IMR-90 (cell line): ENCODE data around the gene CYP1A2. TPM values are rescaled to one million over a fixed set of nuclear protein-coding genes. Genes with fewer than 3 reads are reported as not detected.

Experiments used
- ATAC-seq: fragments of 200-7000 bp; cut with Tn5 transposase; 2 replicates; pipeline ENCODE4 v1.9.1; 2020; ENCODE audit warnings: low read depth, mild to moderate bottlenecking, moderate library complexity
- BruUV-seq: library from RNA; stranded (reverse); fragments of 400-500 nt; replicated peaks from 2 replicates; lab custom pipeline; 2021; lab: Mats Ljungman, UMichigan
- CTCF ChIA-PET: fragments of 300-600 bp; formaldehyde crosslinking; extraction: SDS; loops from one replicate; lab custom pipeline; 2021; ENCODE audit warnings: antibody characterized with exemption; lab: Yijun Ruan, JAX
- POLR2A ChIA-PET: fragments of 300-600 bp; sonication (Branson Sonifier 250); formaldehyde crosslinking; loops from one replicate; lab custom pipeline; 2022; ENCODE audit warnings: antibody characterized with exemption; ENCODE audit not compliant: unreplicated experiment; lab: Charles Lee
- DNase-seq: peaks from one replicate; pipeline ENCODE4 v3.0.0; 2013
- H2AFZ ChIP-seq: replicated peaks from 2 replicates; pipeline ENCODE3; 2013; ENCODE audit warnings: low read length, mild to moderate bottlenecking; ENCODE audit not compliant: poor library complexity
- H2AK5ac ChIP-seq: 2 replicates; pipeline ENCODE4 v1.6.1; 2013; ENCODE audit warnings: low read depth, low read length, inconsistent platforms
- H2AK9ac ChIP-seq: replicated peaks from 2 replicates; pipeline ENCODE3; 2013; ENCODE audit warnings: mild to moderate bottlenecking, low read depth, low read length, moderate library complexity; ENCODE audit not compliant: poor library complexity
- H2BK120ac ChIP-seq: 2 replicates; pipeline ENCODE4 v1.6.1; 2013; ENCODE audit warnings: low read depth, low read length, inconsistent platforms
- H2BK15ac ChIP-seq: 3 replicates; pipeline ENCODE4 v1.6.1; 2013; ENCODE audit warnings: low read depth, low read length, inconsistent platforms
- H2BK20ac ChIP-seq: 2 replicates; pipeline ENCODE4 v1.6.1; 2013; ENCODE audit warnings: low read depth, mild to moderate bottlenecking, inconsistent platforms, low read length, moderate library complexity
- H2BK5ac ChIP-seq: 2 replicates; pipeline ENCODE4 v1.6.1; 2013; ENCODE audit warnings: mild to moderate bottlenecking, low read depth, low read length, inconsistent platforms; ENCODE audit not compliant: poor library complexity, severe bottlenecking
- H3K14ac ChIP-seq: replicated peaks from 2 replicates; pipeline ENCODE4 v1.6.1; 2013; ENCODE audit warnings: low read depth, low read length, inconsistent platforms
- H3K18ac ChIP-seq: 2 replicates; pipeline ENCODE4 v1.6.1; 2013; ENCODE audit warnings: low read depth, low read length, control low read depth
- H3K23ac ChIP-seq: 2 replicates; pipeline ENCODE4 v1.6.1; 2013; ENCODE audit warnings: low read depth, low read length, inconsistent platforms
- H3K27ac ChIP-seq: 2 replicates; pipeline ENCODE4 v1.5.1; 2013; ENCODE audit warnings: mild to moderate bottlenecking, control low read depth, low read length; ENCODE audit not compliant: insufficient read depth
- H3K27me3 ChIP-seq: 2 replicates; pipeline ENCODE4 v1.6.1; 2013; ENCODE audit warnings: low read length; ENCODE audit not compliant: control insufficient read depth, insufficient read depth
- H3K36me3 ChIP-seq: 2 replicates; pipeline ENCODE4 v1.6.1; 2013; ENCODE audit warnings: low read length, mixed read lengths; ENCODE audit not compliant: control insufficient read depth, insufficient read depth
- H3K4ac ChIP-seq: 2 replicates; pipeline ENCODE4 v1.6.1; 2013; ENCODE audit warnings: low read depth, low read length, inconsistent platforms
- H3K4me1 ChIP-seq: 2 replicates; pipeline ENCODE4 v1.6.1; 2013; ENCODE audit warnings: low read length, mixed read lengths; ENCODE audit not compliant: control insufficient read depth, insufficient read depth
- H3K4me2 ChIP-seq: 2 replicates; pipeline ENCODE4 v1.6.1; 2013; ENCODE audit warnings: low read depth, mild to moderate bottlenecking, control low read depth, low read length, moderate library complexity
- H3K4me3 ChIP-seq: 2 replicates; pipeline ENCODE4 v1.5.1; 2013; ENCODE audit warnings: low read depth, mild to moderate bottlenecking, control low read depth, low read length, moderate library complexity; ENCODE audit not compliant: insufficient read depth
- H3K56ac ChIP-seq: 2 replicates; pipeline ENCODE4 v1.6.1; 2013; ENCODE audit warnings: low read length, inconsistent platforms; ENCODE audit not compliant: insufficient read depth; ENCODE audit errors: extremely low read depth
- H3K79me1 ChIP-seq, 2 experiments: 2 replicates each; pipeline ENCODE4 v1.6.1; 2013; ENCODE audit warnings: low read length in 2 of 2, inconsistent platforms in 1 of 2, low read depth in 1 of 2
- H3K9ac ChIP-seq: 2 replicates; pipeline ENCODE4 v1.6.1; 2013; ENCODE audit warnings: low read depth, low read length, control low read depth
- H3K9me1 ChIP-seq: 2 replicates; pipeline ENCODE4 v1.6.1; 2013; ENCODE audit warnings: low read length, inconsistent platforms; ENCODE audit not compliant: insufficient read depth
- H3K9me3 ChIP-seq: 2 replicates; pipeline ENCODE4 v1.6.1; 2013; ENCODE audit warnings: low read length; ENCODE audit not compliant: control insufficient read depth, insufficient read depth
- H4K20me1 ChIP-seq: 2 replicates; pipeline ENCODE4 v1.6.1; 2013; ENCODE audit warnings: low read length, inconsistent platforms; ENCODE audit not compliant: insufficient read depth
- H4K5ac ChIP-seq: 2 replicates; pipeline ENCODE4 v1.6.1; 2013; ENCODE audit warnings: mild to moderate bottlenecking, low read depth, low read length, control low read depth
- H4K8ac ChIP-seq, 2 experiments: 2 replicates each; pipeline ENCODE4 v1.6.1; 2013; ENCODE audit warnings: low read depth in 2 of 2, low read length in 2 of 2, control low read depth in 1 of 2, inconsistent platforms in 1 of 2
- H4K91ac ChIP-seq: 2 replicates; pipeline ENCODE4 v1.6.1; 2013; ENCODE audit warnings: low read depth, low read length, inconsistent platforms; ENCODE audit not compliant: insufficient read depth
- MAFK ChIP-seq: IDR thresholded peaks from 2 replicates; pipeline ENCODE4 v1.6.1; 2012; ENCODE audit warnings: low read depth, low read length, improper control_type of control experiment
- RCOR1 ChIP-seq: IDR thresholded peaks from 2 replicates; pipeline ENCODE4 v1.6.1; 2012; ENCODE audit warnings: mild to moderate bottlenecking, low read length, improper control_type of control experiment; ENCODE audit not compliant: insufficient replicate concordance
- WGBS, 2 experiments: methylation state at CpG; one replicate each; pipeline versions ENCODE4 v1.1.5 to v1.1.7; 2013; ENCODE audit warnings: missing lambda C conversion rate in 2 of 2; ENCODE audit not compliant: insufficient read length in 1 of 2; ENCODE audit errors: extremely low coverage in 2 of 2; 5-methylcytosine and 5-hydroxymethylcytosine counted together
- dilution Hi-C: fragments of 300-500 bp; cut with HindIII; formaldehyde crosslinking; loops from one replicate; pipeline ENCODE4 v1.14.3; 2018; ENCODE audit warnings: low sequenced_read_pairs; ENCODE audit not compliant: unreplicated experiment
- in situ Hi-C: fragments of 300-500 bp; cut with MboI; formaldehyde crosslinking; loops from 3 replicates; pipeline ENCODE4 v1.14.3; 2019; ENCODE audit warnings: low sequenced_read_pairs, inconsistent platforms, mixed read lengths
- intact Hi-C: fragments of 100-400 bp; cut with micrococcal nuclease; formaldehyde crosslinking; loops from 2 replicates; pipeline ENCODE4 v1.10.0; 2022
- polyA plus RNA-seq, 3 experiments: library from polyadenylated mRNA; depleted of rRNA; stranded (reverse); fragments of >200 nt; gene quantifications; 2 replicates each; pipeline ENCODE4 v1.2.3, GENCODE V29; 2012; ENCODE audit warnings: low replicate concordance in 1 of 3
- total RNA-seq: library from RNA; depleted of rRNA; stranded (reverse); fragments of >200 nt; gene quantifications from 2 replicates; pipeline ENCODE4 v1.2.3, GENCODE V29; 2012

The CYP1A2 gene
- total and polyA plus RNA-seq, 2 of the 4 experiments (the other 2 are of a cell fraction) = not detected

DNA sequence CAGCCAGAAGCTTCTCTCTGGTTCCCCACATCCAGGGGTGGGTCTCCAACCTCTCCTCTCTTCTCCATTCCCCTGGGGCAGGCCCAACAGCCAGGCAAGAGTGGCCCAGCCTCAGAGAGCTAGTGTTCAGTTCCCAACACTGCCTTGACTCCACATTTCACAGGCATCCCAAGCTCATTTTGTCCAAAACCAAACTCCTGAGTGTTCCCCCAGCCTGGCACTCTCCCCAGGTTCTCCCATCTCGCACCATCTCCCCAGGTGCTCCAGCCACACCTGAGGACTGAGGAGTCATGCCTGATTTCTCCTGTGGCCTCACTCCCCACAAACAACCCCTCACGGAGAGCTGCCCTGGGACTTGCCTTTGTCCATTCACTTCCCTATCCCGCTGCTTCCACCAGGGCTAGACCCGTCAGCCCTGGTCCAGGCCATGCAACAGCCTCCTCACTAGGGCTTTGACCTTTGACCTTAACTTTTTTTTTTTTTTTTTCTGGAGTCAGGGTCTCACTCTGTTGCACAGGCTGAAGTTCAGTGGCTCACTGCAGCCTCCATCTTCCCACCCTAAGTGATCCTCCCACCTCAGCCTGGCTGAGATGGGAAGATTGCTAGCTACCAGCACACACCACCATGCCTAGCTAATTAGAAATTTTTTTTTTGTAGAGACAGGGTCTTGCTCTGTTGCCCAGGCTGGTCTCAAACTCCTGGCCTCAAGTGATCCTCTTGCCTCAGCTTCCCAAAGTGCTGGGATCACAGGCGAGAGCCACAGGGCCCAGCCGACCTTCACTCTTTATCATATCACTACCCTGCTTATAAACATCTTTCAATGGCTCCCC lies 29.3 kb downstream of the CYP1A2 start:
- Histone ChIP-seq H2AFZ (no peak overlapping the region), H4K20me1 (peaks cover 5% of the 10 kb centered on the region), H2BK20ac (no peak overlapping the region), H3K79me1 (peaks cover 5 to 12% of the 10 kb centered on the region in 2 experiments; a peak in 3 of 4 replicates), H2BK15ac (no peak overlapping the region), H3K23ac (no peak overlapping the region), H3K9ac (no peak overlapping the region), H3K9me1 (no peaks in the 10 kb centered on the region), H3K36me3 (no peaks in the 10 kb centered on the region), H2BK120ac (no peak overlapping the region), H2AK5ac (no peak overlapping the region), H3K14ac (no peak overlapping the region), H4K8ac (no peak overlapping the region), H3K27ac (no peak overlapping the region), H2BK5ac (no peak overlapping the region), H3K56ac (no peak overlapping the region), H4K5ac (no peak overlapping the region), H3K4me3 (no peak overlapping the region), H3K4me2 (no peak overlapping the region), H3K4me1 (peaks cover 5% of the 10 kb centered on the region), H3K18ac (no peak overlapping the region), H3K9me3 (no peaks in the 10 kb centered on the region), H3K27me3 (no peaks in the 10 kb centered on the region), H3K4ac (no peak overlapping the region), H2AK9ac (no peak overlapping the region), H4K91ac (no peak overlapping the region)
- 87% methylated on average over 4 of the region's 6 CpGs; no CpG with 5 or more reads in 1 of the 2 experiments for WGBS, 2 experiments
- no TSS peak for BruUV-seq
- in situ Hi-C loops = loop anchor here (10.0 kb wide), 1 partner anchor 403 kb away; no protein-coding TSS in a partner anchor
- dilution Hi-C loops = no loop called here
- intact Hi-C loops = no loop called here
- ATAC-seq (no peak), DNase-seq (no peak)
- TF ChIP-seq MAFK (no peak), RCOR1 (no peak)
- CTCF ChIA-PET = interaction anchor here (0.6 to 1.4 kb wide), 3 partner anchors 9 to 163 kb away, joined by 3 read pairs; no protein-coding TSS in a partner anchor
- POLR2A ChIA-PET = interaction anchor here (0.5 kb wide), 1 partner anchor 120 kb away, joined by 3 read pairs; no protein-coding TSS in a partner anchor
